HG03378 (cell line): ENCODE results near the gene RHEX.

Source experiments
- ATAC-seq: cut with Tn5 transposase; IDR thresholded peaks from one replicate; pipeline ENCODE4 v1.9.1; 2021; ENCODE audit warnings: mild to moderate bottlenecking, moderate library complexity; ENCODE audit not compliant: unreplicated experiment

Gene RHEX

GRCh38 chr1:206114692-206115640 is 62.0 kb downstream of the RHEX start:
- no peak for ATAC-seq

- no peak for ATAC-seq
These were observed 62.8 kb downstream of the RHEX start for GRCh38 chr1:206115791-206116190.

GRCh38 chr1:206116191-206116872 is 63.4 kb downstream of the RHEX start:
- no peak for ATAC-seq

GRCh38 chr1:206116873-206117150 is 63.8 kb downstream of the RHEX start:
- no peak for ATAC-seq

GRCh38 chr1:206117151-206117948 is 64.4 kb downstream of the RHEX start, which contains the start of gene AVPR1B:
Gene AVPR1B, minus strand, starts transcription at chr1:206117388. Its CDS starts 498 bp downstream, at chr1:206116890.
- no peak for ATAC-seq

GRCh38 chr1:206120406-206120805 is 67.4 kb downstream of the RHEX start:
- no peak for ATAC-seq

GRCh38 chr1:206121269-206121668 is 68.3 kb downstream of the RHEX start:
- ATAC-seq, result no peak

GRCh38 chr1:206122686-206123085 is 69.7 kb downstream of the RHEX start:
- no peak for ATAC-seq

GRCh38 chr1:206125346-206125745 is 72.4 kb downstream of the RHEX start:
- ATAC-seq, result no peak

- ATAC-seq, result no peak
These were observed 74.4 kb downstream of the RHEX start for GRCh38 chr1:206127336-206127735.

GRCh38 chr1:206128196-206128595 is 75.2 kb downstream of the RHEX start:
- no peak for ATAC-seq

GRCh38 chr1:206131037-206131436 is 78.1 kb downstream of the RHEX start:
- ATAC-seq, result no peak

- ATAC-seq, result no peak
These were observed 80.9 kb downstream of the RHEX start for GRCh38 chr1:206133751-206134415.

- ATAC-seq, result no peak
These were observed 82.3 kb downstream of the RHEX start for GRCh38 chr1:206135248-206135647.

- no peak for ATAC-seq
These were observed 83.3 kb downstream of the RHEX start for GRCh38 chr1:206136241-206136640.

GRCh38 chr1:206142011-206142410 is 89.0 kb downstream of the RHEX start:
- ATAC-seq, result no peak

GRCh38 chr1:206142770-206143169 is 89.8 kb downstream of the RHEX start:
- no peak for ATAC-seq

GRCh38 chr1:206143537-206144172 is 90.7 kb downstream of the RHEX start:
- ATAC-seq, result no peak

- no peak for ATAC-seq
These were observed 91.6 kb downstream of the RHEX start for GRCh38 chr1:206144605-206145004.

- no peak for ATAC-seq
These were observed 92.9 kb downstream of the RHEX start for GRCh38 chr1:206145771-206146290.
